LNCAP (cell line): ENCODE measurements around the gene IL11RA.

Experiments
- TF ChIP-seq, protein P1 (sequence below): fragments of 450-650 bp; IDR thresholded peaks from 2 replicates; pipeline ENCODE4 v1.5.1; 2017; ENCODE audit warnings: mild to moderate bottlenecking

The IL11RA gene

GRCh38 chr9:34687276-34688030, 35.5 kb downstream of the IL11RA start:
- TF ChIP-seq, protein P1, sequence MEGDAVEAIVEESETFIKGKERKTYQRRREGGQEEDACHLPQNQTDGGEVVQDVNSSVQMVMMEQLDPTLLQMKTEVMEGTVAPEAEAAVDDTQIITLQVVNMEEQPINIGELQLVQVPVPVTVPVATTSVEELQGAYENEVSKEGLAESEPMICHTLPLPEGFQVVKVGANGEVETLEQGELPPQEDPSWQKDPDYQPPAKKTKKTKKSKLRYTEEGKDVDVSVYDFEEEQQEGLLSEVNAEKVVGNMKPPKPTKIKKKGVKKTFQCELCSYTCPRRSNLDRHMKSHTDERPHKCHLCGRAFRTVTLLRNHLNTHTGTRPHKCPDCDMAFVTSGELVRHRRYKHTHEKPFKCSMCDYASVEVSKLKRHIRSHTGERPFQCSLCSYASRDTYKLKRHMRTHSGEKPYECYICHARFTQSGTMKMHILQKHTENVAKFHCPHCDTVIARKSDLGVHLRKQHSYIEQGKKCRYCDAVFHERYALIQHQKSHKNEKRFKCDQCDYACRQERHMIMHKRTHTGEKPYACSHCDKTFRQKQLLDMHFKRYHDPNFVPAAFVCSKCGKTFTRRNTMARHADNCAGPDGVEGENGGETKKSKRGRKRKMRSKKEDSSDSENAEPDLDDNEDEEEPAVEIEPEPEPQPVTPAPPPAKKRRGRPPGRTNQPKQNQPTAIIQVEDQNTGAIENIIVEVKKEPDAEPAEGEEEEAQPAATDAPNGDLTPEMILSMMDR, result no peak

DNA sequence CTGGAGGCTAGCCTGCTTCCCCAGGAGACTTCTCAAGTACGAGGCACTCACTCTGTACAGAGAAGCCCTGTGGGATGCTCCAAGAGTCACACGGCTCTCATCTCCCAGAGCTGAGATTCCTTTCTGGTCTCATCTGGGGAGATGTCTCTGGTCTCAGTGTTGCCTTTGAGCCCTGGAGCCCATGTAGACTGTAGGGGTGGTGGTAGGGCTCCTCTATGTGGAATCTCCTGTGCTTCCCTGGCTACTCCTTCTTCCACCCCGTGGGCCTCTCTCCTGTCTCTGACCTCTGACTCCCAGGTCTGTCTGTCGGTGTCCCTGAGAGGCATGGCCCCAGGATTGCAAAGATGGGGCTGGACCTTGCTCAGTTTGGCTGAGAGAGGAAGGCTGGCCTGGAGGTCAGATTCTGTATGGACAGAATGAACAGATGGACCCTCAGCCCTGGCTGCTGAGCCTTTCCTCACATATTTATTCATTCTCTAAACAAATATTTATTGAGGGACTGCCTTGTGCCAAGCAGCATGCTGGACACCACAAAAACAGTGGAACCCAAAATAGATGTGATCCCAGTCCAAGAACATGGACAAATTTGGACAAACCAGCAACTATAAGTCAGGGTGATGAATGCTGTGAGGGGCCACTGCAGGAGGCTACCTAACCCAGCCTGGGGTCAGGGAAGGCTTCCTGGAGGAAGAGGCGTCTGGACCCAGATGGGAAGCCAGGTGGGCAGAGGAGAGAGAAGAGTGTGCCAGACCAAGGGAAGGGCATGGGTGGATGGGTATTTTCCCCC, 36.5 kb downstream of the IL11RA start:
- TF ChIP-seq, protein P1, result no peak

DNA sequence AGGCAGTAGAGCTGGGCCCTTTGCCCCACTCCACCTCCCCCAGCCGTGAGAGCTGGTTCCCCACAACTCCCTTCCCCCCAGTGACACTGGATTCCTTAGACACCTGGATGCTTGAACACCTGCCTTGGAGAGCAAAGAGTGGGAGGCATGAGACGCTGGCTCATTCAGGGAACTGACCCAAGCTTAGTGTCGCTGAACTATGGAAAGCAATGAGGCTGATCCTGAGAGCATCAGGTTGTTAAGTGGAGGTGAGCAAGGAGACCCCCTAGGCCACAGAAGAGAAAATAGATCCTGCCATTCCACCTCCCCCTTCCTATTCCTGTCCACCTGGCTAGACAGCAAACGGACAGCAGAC, 37.1 kb downstream of the IL11RA start:
- TF ChIP-seq, protein P1, result no peak

DNA sequence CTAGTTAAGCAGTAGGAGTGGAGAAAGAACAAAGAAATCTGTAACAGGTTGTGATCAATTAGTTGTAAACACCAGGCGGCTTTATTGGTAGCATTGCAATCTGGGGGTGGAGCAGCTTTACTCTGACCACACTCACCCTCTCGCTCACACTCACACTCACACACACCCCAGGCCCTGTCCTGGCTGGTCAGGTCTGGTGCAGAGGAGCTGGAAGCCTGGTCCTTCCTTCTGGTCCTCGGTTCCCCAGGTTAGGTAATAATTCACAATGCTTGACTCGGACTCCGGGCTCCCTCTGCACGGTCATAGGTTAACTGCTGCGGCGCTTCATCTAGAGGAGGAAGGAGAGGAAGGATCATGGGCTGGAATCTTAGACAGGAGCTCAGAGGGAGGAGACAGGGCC, 37.5 kb downstream of the IL11RA start:
- TF ChIP-seq, protein P1, result no peak

DNA sequence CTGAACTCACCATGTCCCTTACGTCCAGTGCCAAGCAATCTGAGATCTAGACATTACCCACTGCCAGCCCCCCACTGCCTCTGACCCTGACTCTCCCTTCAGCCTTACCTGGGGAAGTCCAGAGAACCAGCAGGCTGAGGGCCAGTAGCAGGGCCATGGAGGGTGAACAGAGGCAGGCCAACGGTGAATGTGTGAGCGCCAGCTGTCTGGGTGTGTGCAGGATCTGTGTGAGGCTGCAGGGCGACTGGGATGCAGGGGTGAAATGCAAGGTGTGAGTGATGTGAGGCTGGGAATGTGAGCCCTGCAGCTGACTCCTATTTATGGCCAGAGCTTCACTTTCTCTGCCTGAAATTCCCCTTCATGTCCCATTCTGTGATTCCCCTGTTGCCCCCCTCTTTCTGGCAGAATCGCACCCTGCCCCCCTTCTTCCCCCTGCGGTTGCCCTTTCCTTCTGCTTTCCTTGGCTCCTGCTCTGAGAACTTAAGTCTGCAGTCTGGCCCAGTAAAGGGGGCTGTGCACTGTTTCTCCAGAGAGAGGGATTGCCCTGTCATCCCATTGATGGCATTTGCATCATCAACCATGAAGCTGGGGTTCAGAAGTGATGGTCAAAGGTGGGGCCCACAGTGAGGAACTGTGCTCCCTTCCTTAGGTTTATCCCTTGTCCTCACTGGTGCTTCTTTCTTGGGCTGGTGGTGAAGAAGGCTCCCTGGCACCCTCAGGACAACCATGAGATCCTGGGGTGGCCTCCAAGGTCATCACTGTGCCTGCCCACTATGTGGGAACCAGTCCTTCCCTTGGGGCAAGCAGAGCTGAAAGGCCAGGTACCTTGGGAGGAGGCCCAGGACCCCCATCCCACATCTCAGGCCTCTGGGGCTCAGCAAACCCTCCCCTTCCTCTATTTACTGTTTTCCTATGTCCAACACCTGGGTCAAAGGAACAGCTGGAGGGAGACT, 39.3 kb downstream of the IL11RA start, which contains the start of gene CCL19:
Gene CCL19 (minus strand): TSS at position 294 of the 953 bp plus-strand sequence. CDS start 137 bp downstream, at position 157.
- TF ChIP-seq, protein P1, result no peak

GRCh38 chr9:34691936-34692315, 39.9 kb downstream of the IL11RA start:
- TF ChIP-seq, protein P1, result no peak

GRCh38 chr9:34693560-34693959, 41.6 kb downstream of the IL11RA start:
- TF ChIP-seq, protein P1, result no peak
